Measurements from ENCODE around the gene MLXIP. TPM values are rescaled to one million over a fixed set of nuclear protein-coding genes. Genes with fewer than 3 reads are reported as not detected.

The MLXIP gene
- total RNA-seq, 1 donor from 2014 or later = 33.7 TPM

DNA sequence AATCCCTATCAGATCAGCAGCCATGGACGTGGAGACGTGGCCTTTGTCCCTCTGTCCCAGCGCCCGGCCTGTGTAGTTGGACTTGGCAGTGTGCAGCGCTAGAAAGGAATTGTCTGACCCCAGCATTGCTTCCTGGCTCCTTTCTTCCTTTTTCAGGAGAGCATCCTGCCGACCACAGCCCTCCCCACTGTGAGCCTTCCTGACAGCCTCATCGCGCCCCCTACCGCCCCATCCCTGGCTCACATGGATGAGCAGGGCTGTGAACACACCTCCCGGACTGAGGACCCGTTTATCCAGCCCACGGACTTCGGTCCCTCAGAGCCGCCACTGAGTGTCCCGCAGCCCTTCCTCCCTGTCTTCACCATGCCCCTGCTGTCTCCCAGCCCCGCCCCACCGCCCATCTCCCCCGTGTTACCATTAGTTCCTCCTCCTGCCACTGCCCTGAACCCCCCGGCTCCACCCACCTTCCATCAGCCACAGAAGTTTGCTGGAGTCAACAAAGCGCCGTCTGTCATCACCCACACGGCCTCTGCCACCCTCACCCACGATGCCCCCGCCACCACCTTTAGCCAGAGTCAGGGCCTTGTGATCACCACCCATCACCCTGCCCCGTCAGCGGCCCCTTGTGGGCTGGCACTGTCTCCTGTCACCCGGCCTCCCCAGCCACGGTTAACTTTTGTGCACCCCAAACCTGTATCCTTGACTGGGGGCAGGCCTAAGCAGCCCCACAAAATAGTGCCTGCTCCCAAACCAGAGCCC is 54.8 kb downstream of the MLXIP start:
- ATAC-seq (ENCODE audit: low read depth) (no peak), DNase-seq (no peak)
- POLR2A ChIA-PET = no interaction called here
- H3K9me3 Mint-ChIP-seq = no peaks in the 10 kb centered on the region
- H3K27me3 Mint-ChIP-seq = no peaks in the 10 kb centered on the region
- H3K27ac Mint-ChIP-seq = no peak overlapping the region
- H3K4me1 Mint-ChIP-seq = no peaks in the 10 kb centered on the region
- CTCF ChIA-PET = interaction anchor here (1.5 to 1.6 kb wide), 2 partner anchors 10 to 57 kb away, joined by 6 to 9 read pairs; no protein-coding TSS in a partner anchor
- peaks cover 64% of the 10 kb centered on the region for H3K36me3 Mint-ChIP-seq (ENCODE audit: low read depth)
- TF ChIP-seq, protein P1, sequence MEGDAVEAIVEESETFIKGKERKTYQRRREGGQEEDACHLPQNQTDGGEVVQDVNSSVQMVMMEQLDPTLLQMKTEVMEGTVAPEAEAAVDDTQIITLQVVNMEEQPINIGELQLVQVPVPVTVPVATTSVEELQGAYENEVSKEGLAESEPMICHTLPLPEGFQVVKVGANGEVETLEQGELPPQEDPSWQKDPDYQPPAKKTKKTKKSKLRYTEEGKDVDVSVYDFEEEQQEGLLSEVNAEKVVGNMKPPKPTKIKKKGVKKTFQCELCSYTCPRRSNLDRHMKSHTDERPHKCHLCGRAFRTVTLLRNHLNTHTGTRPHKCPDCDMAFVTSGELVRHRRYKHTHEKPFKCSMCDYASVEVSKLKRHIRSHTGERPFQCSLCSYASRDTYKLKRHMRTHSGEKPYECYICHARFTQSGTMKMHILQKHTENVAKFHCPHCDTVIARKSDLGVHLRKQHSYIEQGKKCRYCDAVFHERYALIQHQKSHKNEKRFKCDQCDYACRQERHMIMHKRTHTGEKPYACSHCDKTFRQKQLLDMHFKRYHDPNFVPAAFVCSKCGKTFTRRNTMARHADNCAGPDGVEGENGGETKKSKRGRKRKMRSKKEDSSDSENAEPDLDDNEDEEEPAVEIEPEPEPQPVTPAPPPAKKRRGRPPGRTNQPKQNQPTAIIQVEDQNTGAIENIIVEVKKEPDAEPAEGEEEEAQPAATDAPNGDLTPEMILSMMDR (IDR thresholded peaks at IDR 0.05) = no peak
- intact Hi-C loops (cut with micrococcal nuclease) = no loop called here
- H3K4me3 Mint-ChIP-seq = no peak overlapping the region

DNA sequence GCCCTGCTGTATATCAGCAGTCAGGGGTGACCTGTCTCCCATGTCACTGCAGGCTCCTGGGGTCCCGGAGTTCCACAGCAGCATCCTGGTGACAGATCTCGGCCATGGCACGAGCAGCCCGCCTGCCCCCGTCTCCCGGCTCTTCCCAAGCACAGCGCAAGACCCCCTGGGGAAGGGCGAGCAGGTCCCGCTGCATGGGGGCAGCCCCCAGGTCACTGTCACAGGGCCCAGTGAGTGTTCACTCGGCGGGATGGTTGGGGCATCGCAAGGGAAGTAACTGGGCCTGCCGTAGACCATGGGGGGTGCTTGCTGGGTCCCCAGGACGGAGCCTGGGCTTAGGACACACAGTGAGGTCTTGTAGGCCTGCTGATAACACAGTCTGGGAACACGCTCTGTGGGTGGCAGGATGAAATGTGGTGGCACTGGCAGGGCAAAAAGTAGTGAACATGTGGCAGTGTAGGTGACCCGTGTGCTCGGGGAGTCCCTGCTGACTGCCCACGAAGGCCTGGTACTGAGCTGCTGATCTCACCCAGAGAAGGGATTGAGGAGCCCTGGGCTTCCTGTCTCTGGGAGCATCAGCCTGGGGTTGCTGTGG is 57.0 kb downstream of the MLXIP start:
- TF ChIP-seq, protein P1 (IDR thresholded peaks at IDR 0.05) = no peak
- H3K9me3 Mint-ChIP-seq = no peaks in the 10 kb centered on the region
- no peaks in the 10 kb centered on the region for H3K27me3 Mint-ChIP-seq
- ChIA-PET POLR2A (no interaction called here), CTCF (no interaction called here)
- DNase-seq = no peak
- intact Hi-C loops (cut with micrococcal nuclease) = no loop called here
- no peaks in the 10 kb centered on the region for H3K4me1 Mint-ChIP-seq
- H3K27ac Mint-ChIP-seq = no peak overlapping the region
- ATAC-seq (ENCODE audit: low read depth) = no peak
- H3K4me3 Mint-ChIP-seq = no peak overlapping the region
- peaks cover 57% of the 10 kb centered on the region for H3K36me3 Mint-ChIP-seq (ENCODE audit: low read depth)

DNA sequence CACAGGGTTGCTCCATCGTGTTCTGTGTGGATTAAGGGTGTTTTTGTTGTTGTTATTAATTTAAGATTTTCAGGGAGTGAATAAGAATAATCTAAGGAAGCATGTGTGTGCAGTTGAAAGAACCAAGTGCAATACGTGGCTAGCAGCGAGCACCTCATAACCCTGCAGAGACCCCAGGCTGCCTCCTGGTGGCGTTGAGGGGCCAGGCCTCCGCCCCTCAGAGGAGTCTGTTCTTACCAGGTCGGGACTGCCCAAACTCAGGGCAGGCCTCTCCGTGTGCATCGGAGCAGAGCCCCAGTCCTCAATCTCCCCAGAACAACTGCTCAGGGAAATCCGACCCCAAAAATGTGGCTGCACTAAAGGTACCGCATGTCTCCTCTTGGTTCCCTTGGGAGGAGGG is 58.7 kb downstream of the MLXIP start:
- Mint-ChIP-seq H3K36me3 (ENCODE audit: low read depth) (peaks cover 58% of the 10 kb centered on the region), H3K27ac (no peak overlapping the region), H3K4me3 (no peak overlapping the region), H3K4me1 (no peaks in the 10 kb centered on the region), H3K27me3 (no peaks in the 10 kb centered on the region), H3K9me3 (no peaks in the 10 kb centered on the region)
- ATAC-seq (ENCODE audit: low read depth) = no peak
- DNase-seq = no peak
- POLR2A ChIA-PET = no interaction called here
- intact Hi-C loops (cut with micrococcal nuclease) = no loop called here
- TF ChIP-seq, protein P1 (IDR thresholded peaks at IDR 0.05) = no peak
- CTCF ChIA-PET = no interaction called here

DNA sequence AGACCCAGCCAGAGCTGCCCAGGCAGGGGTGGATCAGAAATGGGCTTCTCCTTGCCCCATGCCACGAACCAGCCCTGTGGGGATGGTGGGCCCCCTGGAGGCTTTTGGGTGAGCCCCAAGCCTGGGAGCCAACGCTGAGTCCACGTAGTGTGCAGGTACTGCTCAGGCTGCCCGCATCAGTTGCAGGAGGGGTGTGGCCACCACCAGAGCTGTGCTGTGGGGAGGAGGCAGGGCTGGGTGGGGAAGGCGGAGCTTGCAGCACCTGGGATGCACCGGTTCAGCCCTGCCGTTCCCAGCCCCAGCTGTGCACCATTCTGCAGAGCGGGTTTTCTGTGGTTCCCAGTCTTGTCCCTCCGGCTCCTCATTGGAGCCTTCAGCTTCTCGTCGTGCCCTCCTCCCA is 59.1 kb downstream of the MLXIP start:
- Mint-ChIP-seq H3K4me3 (no peak overlapping the region), H3K4me1 (no peaks in the 10 kb centered on the region), H3K9me3 (no peaks in the 10 kb centered on the region), H3K36me3 (ENCODE audit: low read depth) (peaks cover 60% of the 10 kb centered on the region), H3K27me3 (no peaks in the 10 kb centered on the region), H3K27ac (no peak overlapping the region)
- no peak for DNase-seq
- ATAC-seq (ENCODE audit: low read depth) = no peak
- ChIA-PET POLR2A (no interaction called here), CTCF (no interaction called here)
- TF ChIP-seq, protein P1 (IDR thresholded peaks at IDR 0.05) = no peak
- intact Hi-C loops (cut with micrococcal nuclease) = no loop called here

DNA sequence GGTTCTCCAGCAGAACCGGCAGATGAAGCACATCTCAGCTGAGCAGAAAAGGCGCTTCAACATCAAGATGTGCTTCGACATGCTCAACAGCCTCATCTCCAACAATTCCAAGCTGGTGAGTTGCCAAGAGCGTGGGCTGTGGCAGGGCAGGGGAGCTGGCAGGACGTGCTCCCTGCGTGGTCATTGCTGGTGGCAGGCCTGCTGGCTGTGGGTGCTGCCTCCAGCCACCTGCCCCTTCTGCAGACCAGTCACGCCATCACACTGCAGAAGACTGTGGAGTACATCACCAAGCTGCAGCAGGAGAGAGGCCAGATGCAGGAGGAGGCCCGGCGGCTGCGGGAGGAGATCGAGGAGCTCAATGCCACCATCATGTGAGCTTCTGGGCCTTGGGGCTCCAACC is 59.6 kb downstream of the MLXIP start:
- no peak overlapping the region for H3K4me3 Mint-ChIP-seq
- H3K27me3 Mint-ChIP-seq = no peaks in the 10 kb centered on the region
- no peaks in the 10 kb centered on the region for H3K4me1 Mint-ChIP-seq
- no peak for ATAC-seq (ENCODE audit: low read depth)
- DNase-seq = no peak
- CTCF ChIA-PET = no interaction called here
- TF ChIP-seq, protein P1 (IDR thresholded peaks at IDR 0.05) = no peak
- H3K36me3 Mint-ChIP-seq (ENCODE audit: low read depth) = peaks cover 60% of the 10 kb centered on the region
- intact Hi-C loops (cut with micrococcal nuclease) = no loop called here
- no peak overlapping the region for H3K27ac Mint-ChIP-seq
- POLR2A ChIA-PET = no interaction called here
- no peaks in the 10 kb centered on the region for H3K9me3 Mint-ChIP-seq

Data from activated B cell treated with CpG ODN at 0.5 μM for 24 hours (primary cell).